Spinal cord (tissue), 10 donors: ENCODE results near the gene KIF1C. TPM values are rescaled to one million over a fixed set of nuclear protein-coding genes. Genes with fewer than 3 reads are reported as not detected.

Source experiments
- DNase-seq, 6 donors: peaks; one replicate each; pipeline versions ENCODE4 v3.0.0 to v3.0.0-alpha.2; 2013 to 2015; ENCODE audit warnings: low spot score in 6 of 6, low read depth in 4 of 6
- H3K27ac ChIP-seq: one replicate; pipeline ENCODE4 v1.5.1; 2013; ENCODE audit warnings: low read depth, low read length, control low read depth
- H3K27me3 ChIP-seq: one replicate; pipeline ENCODE4 v1.6.1; 2013; ENCODE audit warnings: low read length; ENCODE audit not compliant: control insufficient read depth, insufficient read depth
- H3K36me3 ChIP-seq: one replicate; pipeline ENCODE4 v1.6.1; 2013; ENCODE audit warnings: low read length; ENCODE audit not compliant: control insufficient read depth, insufficient read depth
- H3K4me1 ChIP-seq: one replicate; pipeline ENCODE4 v1.6.1; 2013; ENCODE audit warnings: low read length; ENCODE audit not compliant: control insufficient read depth, insufficient read depth
- H3K4me3 ChIP-seq: one replicate; pipeline ENCODE4 v1.5.1; 2013; ENCODE audit warnings: low read depth, low read length, control low read depth
- H3K9me3 ChIP-seq: one replicate; pipeline ENCODE4 v1.6.1; 2013; ENCODE audit warnings: low read length; ENCODE audit not compliant: control insufficient read depth, insufficient read depth
- WGBS: methylation state at CpG from one replicate; pipeline ENCODE4 v1.1.5; 2013; ENCODE audit warnings: missing lambda C conversion rate; ENCODE audit not compliant: insufficient coverage; 5-methylcytosine and 5-hydroxymethylcytosine counted together
- polyA plus RNA-seq, 2 donors: library from polyadenylated mRNA; unstranded; fragments of 120-200 nt; gene quantifications; one replicate each; pipeline ENCODE4 v1.2.1, GENCODE V29; 2013; ENCODE audit not compliant: insufficient read length in 2 of 2
- total RNA-seq, 2 donors: library from RNA; depleted of rRNA in 1 of 2; stranded (reverse); fragments of 120-200 nt in 1 of 2; fragments of >200 nt in 1 of 2; gene quantifications; one replicate each; pipeline versions ENCODE4 v1.2.3 to v1.2.4, GENCODE V29; 2013 to 2014
- donor health status: healthy.

The KIF1C gene
- total and polyA plus RNA-seq, 4 donors, result 24.4 to 56.0 (median 47.0) TPM

GRCh38 chr17:4998732-4999429 is 1.1 kb downstream of the KIF1C start:
- Histone ChIP-seq H3K27ac (no peak overlapping the region), H3K36me3 (peaks cover 43% of the 10 kb centered on the region), H3K9me3 (no peaks in the 10 kb centered on the region), H3K4me3 (peak overlapping the region; percentile 66), H3K27me3 (no peaks in the 10 kb centered on the region), H3K4me1 (peaks cover 30% of the 10 kb centered on the region)
- WGBS, result 21% methylated on average over 11 of the region's 14 CpGs
- DNase-seq, result peak in 1 of 6 donors; percentile 15

- H3K27ac ChIP-seq, result no peak overlapping the region
- DNase-seq, result no peak
Measured at GRCh38 chr17:4999430-5000093, 1.8 kb downstream of the KIF1C start.

GRCh38 chr17:5000237-5000639 is 2.5 kb downstream of the KIF1C start:
- Histone ChIP-seq H3K27ac (no peak overlapping the region), H3K36me3 (peaks cover 57% of the 10 kb centered on the region), H3K4me1 (peaks cover 30% of the 10 kb centered on the region), H3K4me3 (no peak overlapping the region), H3K27me3 (no peaks in the 10 kb centered on the region), H3K9me3 (no peaks in the 10 kb centered on the region)
- WGBS, result 82% methylated on average over 10 of the region's 11 CpGs
- DNase-seq, result no peak

More at GRCh38 chr17:4999430-5000093, 1.8 kb downstream of the KIF1C start:
- no peaks in the 10 kb centered on the region for H3K27me3 ChIP-seq
- peaks cover 30% of the 10 kb centered on the region for H3K4me1 ChIP-seq
- 81% methylated on average over 12 of the region's 12 CpGs for WGBS
- no peaks in the 10 kb centered on the region for H3K9me3 ChIP-seq
- H3K36me3 ChIP-seq, result peaks cover 50% of the 10 kb centered on the region
- H3K4me3 ChIP-seq, result peak overlapping the region; percentile 66

- H3K4me1 ChIP-seq, result peaks cover 23% of the 10 kb centered on the region
- WGBS, result 93% methylated on average over 20 of the region's 20 CpGs
- H3K27me3 ChIP-seq, result no peaks in the 10 kb centered on the region
- H3K4me3 ChIP-seq, result no peak overlapping the region
- H3K9me3 ChIP-seq, result no peaks in the 10 kb centered on the region
- H3K36me3 ChIP-seq, result peaks cover 76% of the 10 kb centered on the region
- no peak for DNase-seq
- H3K27ac ChIP-seq, result no peak overlapping the region
Measured at GRCh38 chr17:5002121-5002788, 4.5 kb downstream of the KIF1C start.

- no peak for DNase-seq
- H3K27ac ChIP-seq, result no peak overlapping the region
- H3K27me3 ChIP-seq, result no peaks in the 10 kb centered on the region
- peaks cover 21% of the 10 kb centered on the region for H3K4me1 ChIP-seq
- no peaks in the 10 kb centered on the region for H3K9me3 ChIP-seq
- peaks cover 87% of the 10 kb centered on the region for H3K36me3 ChIP-seq
- 97% methylated on average over 13 of the region's 18 CpGs for WGBS
- no peak overlapping the region for H3K4me3 ChIP-seq
Measured at GRCh38 chr17:5003214-5003867, 5.6 kb downstream of the KIF1C start.

- Histone ChIP-seq H3K27me3 (no peaks in the 10 kb centered on the region), H3K4me1 (no peaks in the 10 kb centered on the region), H3K9me3 (no peaks in the 10 kb centered on the region), H3K4me3 (no peak overlapping the region), H3K27ac (no peak overlapping the region), H3K36me3 (peaks cover 86% of the 10 kb centered on the region)
- WGBS, result 79% methylated on average over 6 of the region's 6 CpGs
- DNase-seq, result no peak
Measured at GRCh38 chr17:5011928-5012327, 14.2 kb downstream of the KIF1C start.

GRCh38 chr17:5014357-5014756 is 16.6 kb downstream of the KIF1C start:
- no peaks in the 10 kb centered on the region for H3K27me3 ChIP-seq
- DNase-seq, result no peak
- no peak overlapping the region for H3K4me3 ChIP-seq
- peaks cover 81% of the 10 kb centered on the region for H3K36me3 ChIP-seq
- H3K27ac ChIP-seq, result no peak overlapping the region
- H3K9me3 ChIP-seq, result no peaks in the 10 kb centered on the region
- WGBS, result 94% methylated on average over 2 of the region's 4 CpGs
- H3K4me1 ChIP-seq, result no peaks in the 10 kb centered on the region

- no peak overlapping the region for H3K4me3 ChIP-seq
- H3K36me3 ChIP-seq, result peaks cover 89% of the 10 kb centered on the region
- DNase-seq, result no peak
- H3K27ac ChIP-seq, result no peak overlapping the region
- H3K9me3 ChIP-seq, result no peaks in the 10 kb centered on the region
- no CpG with 5 or more reads among the region's 1 CpG for WGBS
- H3K27me3 ChIP-seq, result no peaks in the 10 kb centered on the region
- H3K4me1 ChIP-seq, result no peaks in the 10 kb centered on the region
Measured at GRCh38 chr17:5019475-5019956, 21.8 kb downstream of the KIF1C start.

GRCh38 chr17:5020502-5021023 is 22.8 kb downstream of the KIF1C start:
- H3K4me1 ChIP-seq, result no peaks in the 10 kb centered on the region
- peaks cover 86% of the 10 kb centered on the region for H3K36me3 ChIP-seq
- H3K27me3 ChIP-seq, result no peaks in the 10 kb centered on the region
- WGBS, result 94% methylated on average over 12 of the region's 20 CpGs
- H3K9me3 ChIP-seq, result no peaks in the 10 kb centered on the region
- DNase-seq, result no peak
- H3K4me3 ChIP-seq, result no peak overlapping the region
- H3K27ac ChIP-seq, result no peak overlapping the region
